HG03354 (cell line): ENCODE results near the gene TNS2.
"Not testable (repeated sequence)": the region's sequence is repeated elsewhere in the genome, so short reads cannot be mapped to it uniquely, and the experiment has no call there.

Source experiments
- ATAC-seq: cut with Tn5 transposase; IDR thresholded peaks from one replicate; pipeline ENCODE4 v1.9.1; 2021; ENCODE audit warnings: mild to moderate bottlenecking; ENCODE audit not compliant: unreplicated experiment, poor library complexity, severe bottlenecking

Gene TNS2, protein sequence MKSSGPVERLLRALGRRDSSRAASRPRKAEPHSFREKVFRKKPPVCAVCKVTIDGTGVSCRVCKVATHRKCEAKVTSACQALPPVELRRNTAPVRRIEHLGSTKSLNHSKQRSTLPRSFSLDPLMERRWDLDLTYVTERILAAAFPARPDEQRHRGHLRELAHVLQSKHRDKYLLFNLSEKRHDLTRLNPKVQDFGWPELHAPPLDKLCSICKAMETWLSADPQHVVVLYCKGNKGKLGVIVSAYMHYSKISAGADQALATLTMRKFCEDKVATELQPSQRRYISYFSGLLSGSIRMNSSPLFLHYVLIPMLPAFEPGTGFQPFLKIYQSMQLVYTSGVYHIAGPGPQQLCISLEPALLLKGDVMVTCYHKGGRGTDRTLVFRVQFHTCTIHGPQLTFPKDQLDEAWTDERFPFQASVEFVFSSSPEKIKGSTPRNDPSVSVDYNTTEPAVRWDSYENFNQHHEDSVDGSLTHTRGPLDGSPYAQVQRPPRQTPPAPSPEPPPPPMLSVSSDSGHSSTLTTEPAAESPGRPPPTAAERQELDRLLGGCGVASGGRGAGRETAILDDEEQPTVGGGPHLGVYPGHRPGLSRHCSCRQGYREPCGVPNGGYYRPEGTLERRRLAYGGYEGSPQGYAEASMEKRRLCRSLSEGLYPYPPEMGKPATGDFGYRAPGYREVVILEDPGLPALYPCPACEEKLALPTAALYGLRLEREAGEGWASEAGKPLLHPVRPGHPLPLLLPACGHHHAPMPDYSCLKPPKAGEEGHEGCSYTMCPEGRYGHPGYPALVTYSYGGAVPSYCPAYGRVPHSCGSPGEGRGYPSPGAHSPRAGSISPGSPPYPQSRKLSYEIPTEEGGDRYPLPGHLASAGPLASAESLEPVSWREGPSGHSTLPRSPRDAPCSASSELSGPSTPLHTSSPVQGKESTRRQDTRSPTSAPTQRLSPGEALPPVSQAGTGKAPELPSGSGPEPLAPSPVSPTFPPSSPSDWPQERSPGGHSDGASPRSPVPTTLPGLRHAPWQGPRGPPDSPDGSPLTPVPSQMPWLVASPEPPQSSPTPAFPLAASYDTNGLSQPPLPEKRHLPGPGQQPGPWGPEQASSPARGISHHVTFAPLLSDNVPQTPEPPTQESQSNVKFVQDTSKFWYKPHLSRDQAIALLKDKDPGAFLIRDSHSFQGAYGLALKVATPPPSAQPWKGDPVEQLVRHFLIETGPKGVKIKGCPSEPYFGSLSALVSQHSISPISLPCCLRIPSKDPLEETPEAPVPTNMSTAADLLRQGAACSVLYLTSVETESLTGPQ (N-terminal part only)

DNA sequence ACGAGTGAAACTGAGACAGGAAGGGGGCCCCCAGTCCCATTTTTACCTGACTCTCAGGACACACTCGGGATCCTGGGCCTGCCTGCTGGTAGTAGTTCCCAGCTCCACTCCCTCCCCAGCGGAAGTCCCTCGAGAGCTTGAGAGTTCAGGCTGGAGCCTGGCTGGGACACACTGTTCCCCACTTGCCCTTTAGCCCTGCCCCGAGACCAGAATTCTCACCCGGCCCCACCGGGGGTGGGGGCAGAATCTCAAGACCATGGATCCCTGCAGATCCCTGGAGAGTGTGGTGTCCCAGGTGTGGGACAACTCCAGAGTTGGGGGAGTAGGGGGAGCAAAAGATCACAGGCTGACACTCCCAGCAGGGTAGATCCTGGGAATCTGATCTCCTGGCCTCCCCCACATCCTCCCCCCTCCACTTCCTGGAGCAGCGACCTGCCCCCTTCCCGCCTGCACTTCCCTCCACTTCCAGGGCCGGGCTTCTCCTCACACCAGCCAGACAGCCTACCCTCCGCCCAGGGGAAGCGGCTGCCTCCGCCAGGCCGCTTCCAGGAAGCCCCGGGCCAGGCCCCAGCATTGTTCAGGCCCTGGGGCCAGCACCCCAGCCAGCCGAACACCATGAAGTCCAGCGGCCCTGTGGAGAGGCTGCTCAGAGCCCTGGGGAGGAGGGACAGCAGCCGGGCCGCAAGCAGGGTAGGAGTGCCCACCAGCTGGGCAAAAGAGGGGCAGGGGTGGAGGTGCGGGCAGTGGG is at the start of gene TNS2:
TSS of gene TNS2 (plus strand) at position 495 of the 748 bp plus-strand sequence. CDS start at position 616, 121 bp downstream.
- no peak for ATAC-seq

DNA sequence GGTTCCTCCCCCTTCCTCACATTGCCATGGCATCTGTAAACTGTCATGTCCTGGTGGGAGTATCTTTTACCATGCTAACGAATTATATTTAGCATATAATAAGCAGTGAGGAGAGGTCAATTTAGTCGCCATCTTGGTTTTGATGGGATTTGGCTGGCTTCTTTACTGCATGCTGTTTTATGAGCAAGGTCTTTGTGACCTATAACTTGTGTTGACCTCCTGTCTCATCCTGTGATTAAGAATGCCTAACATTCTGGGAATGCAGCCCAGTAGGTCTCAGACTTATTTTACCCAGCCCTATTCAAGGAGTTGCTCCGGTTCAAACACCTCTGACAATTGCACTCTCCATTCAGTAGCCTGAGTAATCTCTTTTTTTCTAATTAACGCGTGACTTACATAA is 45.7 kb upstream of the TNS2 start:
- no peak for ATAC-seq

DNA sequence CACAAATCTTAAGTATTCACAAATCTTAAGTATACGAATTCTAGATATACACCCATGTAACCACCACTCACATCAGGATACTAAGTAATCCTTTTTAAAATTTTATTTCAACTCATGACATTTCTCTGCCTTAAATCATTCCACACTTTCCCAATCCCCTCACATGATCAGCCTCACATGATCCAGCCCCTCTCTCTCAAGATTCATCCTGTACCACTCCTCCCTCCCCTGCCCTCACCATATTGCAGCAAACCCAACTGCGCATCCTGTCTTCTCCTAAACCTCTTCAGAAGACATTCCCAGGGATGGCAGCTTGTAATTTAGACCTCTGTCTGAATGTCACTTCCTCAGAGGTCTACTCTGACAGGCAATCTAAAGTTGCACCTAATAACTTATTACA is 45.3 kb upstream of the TNS2 start:
- ATAC-seq: no peak

DNA sequence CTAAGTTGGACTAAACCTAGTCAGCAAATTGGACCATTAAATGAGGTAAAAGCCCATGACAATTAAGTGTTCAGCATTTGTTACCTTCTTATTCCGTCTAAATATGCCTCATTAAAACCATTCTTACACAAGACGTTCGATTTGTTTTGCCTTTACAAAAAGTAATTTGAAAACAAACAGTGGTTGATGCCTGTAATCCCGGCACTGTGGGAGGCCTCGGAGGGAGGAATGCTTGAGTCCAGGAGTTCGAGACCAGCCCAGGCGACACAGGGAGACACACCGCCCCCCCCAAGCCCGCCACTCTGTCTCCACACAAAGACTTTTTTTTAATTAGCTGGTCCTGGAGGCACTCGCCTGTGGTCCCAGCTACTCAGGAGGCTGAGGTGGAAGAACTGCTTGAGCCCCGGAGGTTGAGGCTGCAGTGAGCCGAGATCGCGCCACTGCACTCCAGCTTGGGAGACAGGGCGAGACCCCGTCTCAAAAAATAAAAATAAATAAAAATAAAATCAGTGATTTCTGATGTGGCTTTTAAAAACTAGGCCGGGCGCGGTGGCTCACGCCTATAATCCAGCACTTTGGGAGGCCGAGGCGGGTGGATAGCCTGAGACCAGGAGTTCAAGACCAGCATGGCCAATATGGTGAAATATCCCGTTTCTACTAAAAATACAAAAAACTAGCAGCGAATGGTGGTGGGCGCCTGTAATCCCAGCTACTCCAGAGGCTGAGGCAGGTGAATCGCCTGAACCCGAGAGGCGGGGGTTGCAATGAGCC is 44.5 kb upstream of the TNS2 start:
- ATAC-seq: no peak

DNA sequence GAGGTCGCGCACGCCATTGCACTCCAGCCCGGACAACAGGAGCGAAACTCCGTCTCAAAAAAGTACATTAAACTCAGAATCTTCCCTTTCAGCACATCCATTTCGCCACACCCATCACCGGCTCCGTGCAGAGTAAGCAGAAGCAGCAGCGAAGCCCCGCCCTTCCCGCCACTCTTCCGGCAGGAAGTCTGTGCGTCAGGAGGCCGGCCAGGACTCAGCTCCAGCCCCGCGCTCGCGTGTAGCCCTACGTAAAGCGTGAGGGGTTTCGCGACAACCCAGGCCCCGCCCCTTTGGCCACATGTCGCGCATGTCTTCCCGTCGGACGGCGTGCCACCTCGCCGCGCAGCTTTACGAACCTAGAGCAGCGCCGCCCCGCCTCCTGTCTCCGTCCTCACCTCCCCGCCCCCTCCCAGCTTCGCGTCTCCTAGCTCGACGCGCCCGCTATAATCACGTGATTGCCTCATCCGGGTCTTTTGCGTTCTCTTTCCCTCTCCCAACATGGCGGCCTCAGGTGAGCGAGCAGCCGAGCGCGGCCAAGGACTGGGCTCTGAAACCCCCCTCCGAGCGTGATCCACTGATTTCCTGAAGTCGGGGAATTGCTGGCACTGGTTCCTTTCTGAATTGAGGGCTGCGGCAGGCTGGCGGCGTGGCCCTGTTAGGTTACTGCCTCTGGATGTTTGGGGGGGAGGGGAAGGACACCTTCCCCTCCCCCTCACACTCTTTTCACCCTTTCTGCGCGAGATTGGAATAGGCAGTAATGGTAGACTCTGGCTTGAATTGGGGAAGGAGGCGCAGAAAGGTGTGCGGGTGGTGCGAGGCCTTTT is 43.7 kb upstream of the TNS2 start, which contains the start of gene EIF4B:
TSS of gene EIF4B (plus strand) at position 471 of the 824 bp plus-strand sequence. CDS start at position 499, 28 bp downstream.
- peak; percentile 92 for ATAC-seq

DNA sequence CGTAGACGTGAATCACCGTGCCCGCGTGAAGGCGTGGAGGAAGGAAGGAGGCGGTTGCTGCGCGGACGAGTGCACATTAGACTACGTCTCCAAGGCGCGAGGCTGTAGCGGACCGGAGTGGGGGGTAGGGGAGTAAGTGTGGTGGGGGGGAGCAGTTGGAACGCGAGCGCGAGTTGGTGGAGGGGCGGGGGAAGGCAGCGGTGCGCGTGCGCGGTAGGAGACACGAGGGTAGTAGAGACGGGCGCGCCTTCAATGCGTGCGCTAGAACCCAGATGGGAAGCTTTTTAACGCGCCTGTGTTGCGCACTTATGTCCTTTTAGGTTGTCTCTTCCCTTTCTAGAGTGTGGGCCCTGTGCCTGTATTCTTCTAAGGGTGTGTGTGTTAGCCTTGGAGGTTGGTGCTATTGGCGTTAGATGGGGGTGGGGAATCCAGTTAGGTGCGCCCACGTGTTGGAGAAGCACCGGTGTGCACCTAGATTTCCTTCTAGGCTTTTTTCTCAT is 43.0 kb upstream of the TNS2 start:
- ATAC-seq: peak; percentile 23

DNA sequence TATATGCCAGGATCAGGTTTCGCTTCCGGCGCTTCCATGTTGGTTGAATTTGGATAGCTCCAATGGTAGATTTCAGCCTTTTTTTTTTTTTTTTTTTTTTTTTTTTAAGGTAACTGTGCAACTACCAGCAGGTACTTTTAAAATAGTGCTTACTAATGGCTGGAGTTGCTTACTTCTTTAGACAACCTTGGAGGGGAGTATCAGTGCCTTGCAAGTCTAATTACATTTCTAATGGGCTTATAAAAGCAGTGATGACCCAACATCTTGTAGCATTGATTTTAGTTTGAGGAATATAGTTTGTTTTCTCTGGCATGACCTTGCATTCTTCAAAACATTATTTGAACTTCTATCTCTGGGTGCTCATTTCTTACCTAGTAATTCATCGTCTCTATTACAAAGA is 42.5 kb upstream of the TNS2 start:
- ATAC-seq: no peak

DNA sequence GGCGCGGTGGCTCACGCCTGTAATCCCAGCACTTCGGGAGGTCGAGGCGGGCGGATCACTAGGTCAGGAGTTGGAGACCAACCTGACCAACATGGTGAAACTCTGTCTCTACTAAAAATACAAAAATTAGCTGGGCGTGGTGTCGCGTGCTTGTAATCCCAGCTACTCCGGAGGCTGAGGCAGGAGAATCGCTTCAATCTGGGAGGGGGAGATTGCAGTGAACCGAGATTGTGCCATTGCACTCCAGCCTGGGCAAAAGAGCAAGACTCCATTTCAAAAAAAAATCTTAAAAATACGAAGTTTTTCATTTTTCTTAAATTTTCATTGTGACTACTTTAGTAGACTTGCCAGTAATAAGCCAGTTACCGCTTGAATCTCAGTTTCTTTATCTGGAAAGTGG is 41.1 kb upstream of the TNS2 start:
- ATAC-seq: not testable (repeated sequence)

DNA sequence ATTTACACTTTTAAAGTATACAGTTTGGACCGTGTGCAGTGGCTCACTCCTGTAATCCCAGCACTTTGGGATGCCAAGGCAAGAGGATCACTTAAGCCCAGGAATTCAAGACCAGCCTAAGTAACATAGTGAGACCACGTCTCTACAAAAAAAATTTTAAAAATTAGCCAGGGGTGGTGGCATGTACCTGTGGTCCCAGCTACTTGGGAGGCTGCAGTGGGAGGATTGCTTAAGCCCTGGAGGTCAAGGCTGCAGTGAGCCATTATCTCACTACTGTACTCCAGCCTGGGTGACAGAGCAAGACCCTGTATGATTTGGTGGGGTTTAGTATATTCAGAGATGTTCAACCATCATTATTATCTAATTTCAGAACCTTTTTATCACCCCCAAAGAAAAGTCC is 38.9 kb upstream of the TNS2 start:
- no peak for ATAC-seq

DNA sequence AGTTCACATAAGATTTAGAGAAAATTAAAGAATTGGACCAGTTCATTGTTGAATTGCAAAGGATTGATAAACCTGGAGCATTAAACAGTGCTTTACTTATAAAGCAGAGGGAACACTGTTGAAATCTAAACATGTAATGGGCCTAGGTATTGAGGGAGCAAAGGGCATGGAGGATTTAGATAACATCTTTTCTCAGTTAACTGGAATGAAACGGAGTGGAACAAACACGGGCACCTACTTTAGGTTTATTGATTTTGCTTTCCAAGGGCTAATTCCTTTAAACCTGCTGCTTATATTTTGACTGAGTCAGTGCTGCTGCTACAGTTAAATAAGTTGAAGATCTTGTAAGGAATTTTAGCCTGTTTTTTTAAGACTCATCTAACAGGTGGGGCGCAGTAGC is 38.0 kb upstream of the TNS2 start:
- no peak for ATAC-seq

DNA sequence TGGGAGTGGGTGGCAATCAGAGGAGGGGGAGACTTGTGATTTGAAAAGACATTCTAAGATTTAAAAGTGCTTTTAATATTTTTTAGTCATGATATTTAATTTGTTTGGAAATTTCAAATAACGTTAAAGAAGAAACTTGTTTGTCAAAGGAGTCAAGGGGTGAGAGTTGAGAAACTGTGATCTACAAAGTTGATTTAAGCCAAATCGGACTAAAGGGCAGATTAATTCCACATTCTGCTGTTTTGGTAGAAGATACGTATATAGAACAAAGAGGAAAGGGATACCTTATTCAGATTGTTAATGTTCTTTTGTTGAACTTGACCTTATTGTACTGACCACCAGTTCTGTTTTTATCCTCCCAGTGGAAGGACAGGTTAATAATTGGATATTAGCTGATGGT is 36.9 kb upstream of the TNS2 start:
- ATAC-seq: no peak

DNA sequence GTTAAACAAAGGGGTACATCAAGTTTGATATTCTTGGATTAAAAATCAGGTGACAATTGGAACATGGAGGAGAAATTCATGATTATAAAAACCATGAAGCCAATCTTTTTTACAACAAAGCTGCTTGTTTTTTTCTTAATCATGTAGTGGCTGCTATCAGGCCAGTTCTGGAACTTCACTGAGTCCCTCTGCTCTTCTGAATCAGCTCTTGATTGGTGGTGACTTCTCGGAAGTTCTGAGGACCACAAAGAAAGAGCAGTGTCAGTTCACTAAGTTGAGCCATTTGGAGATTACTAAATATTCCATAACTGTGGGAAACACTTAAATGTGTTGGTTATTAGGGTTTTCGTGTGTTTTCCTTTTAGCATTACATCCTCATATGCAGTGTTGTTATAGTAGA is 35.2 kb upstream of the TNS2 start:
- no peak for ATAC-seq

DNA sequence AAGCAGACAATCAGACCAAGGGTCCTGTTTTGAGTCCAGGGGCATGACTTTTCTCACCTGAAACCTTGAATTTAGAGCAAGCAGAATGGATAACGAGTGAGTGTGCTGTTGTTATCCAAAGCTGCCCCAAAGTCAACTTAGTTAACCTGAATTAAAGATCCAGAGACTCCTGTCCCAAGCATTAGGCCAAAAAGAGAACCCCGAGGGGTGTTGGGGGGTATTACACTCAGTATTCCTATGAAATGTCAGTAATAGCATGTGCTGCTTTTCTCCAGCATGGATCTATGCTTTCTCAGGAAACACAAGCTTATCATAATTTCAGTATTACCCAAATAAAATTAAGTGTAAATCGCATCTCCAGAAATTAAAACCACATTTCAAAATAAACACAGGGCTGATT is 24.6 kb upstream of the TNS2 start:
- no peak for ATAC-seq

DNA sequence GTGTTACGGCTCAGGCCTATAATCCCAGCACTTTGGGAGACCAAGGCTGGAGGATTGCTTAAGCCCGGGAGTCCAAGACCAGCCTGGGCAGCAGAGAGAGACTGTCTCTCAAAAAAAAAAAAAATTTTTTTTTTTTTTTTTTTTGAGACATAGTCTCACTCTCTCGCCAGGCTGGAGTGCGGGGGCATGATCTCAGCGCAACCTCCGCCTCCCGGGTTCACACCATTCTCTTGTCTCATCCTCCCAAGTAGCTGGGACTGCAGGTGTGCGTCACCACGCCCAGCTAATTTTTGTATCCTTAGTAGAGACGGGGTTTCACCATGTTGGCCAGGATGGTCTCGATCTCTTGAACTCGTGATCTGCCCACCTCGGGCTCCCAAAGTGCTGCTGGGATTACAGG is 22.9 kb upstream of the TNS2 start:
- ATAC-seq: not testable (repeated sequence)

DNA sequence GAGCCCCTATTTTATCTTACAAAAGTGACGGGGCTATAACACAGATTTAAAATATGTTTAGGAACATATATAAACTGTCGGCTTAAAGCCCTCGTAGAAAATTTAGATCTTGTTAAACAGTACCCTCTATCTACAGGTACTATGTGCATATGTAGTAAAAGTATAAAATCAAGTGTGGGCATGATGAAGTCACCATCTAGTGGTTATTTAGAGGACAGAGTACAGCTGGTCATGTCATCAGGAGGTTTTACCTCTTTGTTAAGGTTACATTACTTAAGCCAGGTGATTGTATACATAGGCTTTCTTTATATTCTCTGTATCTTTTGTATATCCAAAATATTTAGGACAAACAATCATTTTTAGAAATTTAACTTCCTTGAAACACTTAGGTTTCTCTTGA is 18.2 kb upstream of the TNS2 start:
- no peak for ATAC-seq

DNA sequence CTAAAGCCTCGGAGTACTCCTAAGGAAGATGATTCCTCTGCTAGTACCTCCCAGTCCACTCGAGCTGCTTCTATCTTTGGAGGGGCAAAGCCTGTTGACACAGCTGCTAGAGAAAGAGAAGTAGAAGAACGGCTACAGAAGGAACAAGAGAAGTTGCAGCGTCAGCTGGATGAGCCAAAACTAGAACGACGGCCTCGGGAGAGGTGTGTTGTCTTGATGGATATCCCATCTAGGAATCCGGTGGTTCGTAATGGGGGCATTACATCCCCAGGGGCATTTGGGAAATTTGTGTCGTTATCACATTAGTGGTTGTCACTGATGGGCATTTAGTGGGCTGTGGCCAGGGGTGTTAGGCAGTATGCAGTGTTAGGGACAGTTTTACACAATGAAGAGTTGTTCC is 16.0 kb upstream of the TNS2 start:
- not testable (repeated sequence) for ATAC-seq

DNA sequence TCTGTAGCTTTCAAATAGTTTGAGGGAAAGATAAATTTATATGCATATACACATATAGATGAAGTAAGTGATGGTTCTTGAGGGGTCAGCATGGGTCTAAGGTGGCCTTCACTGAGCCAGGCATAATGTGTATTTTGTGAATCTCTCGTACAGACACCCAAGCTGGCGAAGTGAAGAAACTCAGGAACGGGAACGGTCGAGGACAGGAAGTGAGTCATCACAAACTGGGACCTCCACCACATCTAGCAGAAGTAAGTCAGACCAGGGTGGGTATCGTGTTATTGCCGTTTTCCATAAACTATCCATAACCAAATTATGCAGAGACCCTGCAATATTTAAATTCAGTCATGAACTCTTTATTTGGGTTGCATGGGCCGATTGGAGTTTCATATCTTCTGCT is 15.4 kb upstream of the TNS2 start:
- no peak for ATAC-seq

DNA sequence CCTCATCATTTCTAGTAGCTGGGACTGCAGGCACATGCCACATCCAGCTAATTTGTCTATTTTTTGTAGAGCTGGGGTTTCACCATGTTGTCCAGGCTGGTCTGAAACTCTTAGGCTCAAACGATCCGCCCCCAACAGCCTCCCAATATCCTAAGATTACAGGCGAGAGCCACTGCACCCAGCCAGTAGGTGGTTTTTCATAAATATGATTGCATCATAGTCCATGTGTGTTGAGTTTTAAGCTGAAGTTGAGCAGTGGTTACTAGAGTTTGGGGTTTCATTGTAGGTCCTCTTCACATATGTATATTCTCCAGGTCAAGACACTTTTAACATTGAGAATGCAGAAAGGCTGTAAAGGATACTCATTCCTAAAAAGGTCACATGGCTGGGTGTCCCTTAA is 13.1 kb upstream of the TNS2 start:
- no peak for ATAC-seq
